Measurements from ENCODE around the gene GALR2.
"Not testable (repeated sequence)": the region's sequence is repeated elsewhere in the genome, so short reads cannot be mapped to it uniquely, and the experiment has no call there.

Gene GALR2

GRCh38 chr17:76050538-76051467 is 23.8 kb upstream of the GALR2 start:
- DNase-seq = no peak

GRCh38 chr17:76051561-76051960 is 23.0 kb upstream of the GALR2 start:
- DNase-seq = no peak

- DNase-seq = no peak
These were observed 21.1 kb upstream of the GALR2 start for GRCh38 chr17:76053246-76054111.

- DNase-seq = no peak
These were observed 20.5 kb upstream of the GALR2 start for GRCh38 chr17:76054112-76054476.

- DNase-seq = no peak
These were observed 17.7 kb upstream of the GALR2 start for GRCh38 chr17:76056882-76057281.

- not testable (repeated sequence) for DNase-seq
These were observed 16.3 kb upstream of the GALR2 start for GRCh38 chr17:76058264-76058663.

GRCh38 chr17:76063875-76064546 is 10.6 kb upstream of the GALR2 start:
- no peak for DNase-seq

- DNase-seq = no peak
These were observed 8.8 kb upstream of the GALR2 start for GRCh38 chr17:76065775-76066174.

- DNase-seq = no peak
These were observed 2.9 kb upstream of the GALR2 start for GRCh38 chr17:76071531-76072147.

GRCh38 chr17:76072148-76072858 is 2.3 kb upstream of the GALR2 start, which contains the start of gene SRP68:
Gene SRP68, minus strand, starts transcription at chr17:76072517. Its CDS starts 26 bp downstream, at chr17:76072491.
- DNase-seq = peak; percentile 57

GRCh38 chr17:76075364-76076145 is 974 bp downstream of the GALR2 start:
- DNase-seq = no peak

GRCh38 chr17:76076146-76076764 is 1.7 kb downstream of the GALR2 start:
- no peak for DNase-seq

- DNase-seq = no peak
These were observed 2.4 kb downstream of the GALR2 start for GRCh38 chr17:76076765-76077583.

- DNase-seq = no peak
These were observed 3.1 kb downstream of the GALR2 start for GRCh38 chr17:76077584-76078110.

GRCh38 chr17:76078370-76078769 is 3.8 kb downstream of the GALR2 start:
- not testable (repeated sequence) for DNase-seq

- DNase-seq = no peak
These were observed 4.4 kb downstream of the GALR2 start, which contains the start of gene ZACN for GRCh38 chr17:76078860-76079534. Gene ZACN, plus strand, starts transcription at chr17:76079182. Its CDS starts 83 bp downstream, at chr17:76079265.

- no peak for DNase-seq
These were observed 5.0 kb downstream of the GALR2 start for GRCh38 chr17:76079535-76079955.

GRCh38 chr17:76079956-76080767 is 5.6 kb downstream of the GALR2 start:
- DNase-seq = no peak

Data from NCI-H748 treated with DMSO at 0.1 percent for 48 hours (cell line).